Cerebellar cortex (tissue), 1 donor: ENCODE results near the gene BHLHE23.

Experiments
- DNase-seq: peaks from one replicate; pipeline ENCODE4 v3.0.0-alpha.2; 2015; ENCODE audit warnings: low spot score

BHLHE23 gene

DNA sequence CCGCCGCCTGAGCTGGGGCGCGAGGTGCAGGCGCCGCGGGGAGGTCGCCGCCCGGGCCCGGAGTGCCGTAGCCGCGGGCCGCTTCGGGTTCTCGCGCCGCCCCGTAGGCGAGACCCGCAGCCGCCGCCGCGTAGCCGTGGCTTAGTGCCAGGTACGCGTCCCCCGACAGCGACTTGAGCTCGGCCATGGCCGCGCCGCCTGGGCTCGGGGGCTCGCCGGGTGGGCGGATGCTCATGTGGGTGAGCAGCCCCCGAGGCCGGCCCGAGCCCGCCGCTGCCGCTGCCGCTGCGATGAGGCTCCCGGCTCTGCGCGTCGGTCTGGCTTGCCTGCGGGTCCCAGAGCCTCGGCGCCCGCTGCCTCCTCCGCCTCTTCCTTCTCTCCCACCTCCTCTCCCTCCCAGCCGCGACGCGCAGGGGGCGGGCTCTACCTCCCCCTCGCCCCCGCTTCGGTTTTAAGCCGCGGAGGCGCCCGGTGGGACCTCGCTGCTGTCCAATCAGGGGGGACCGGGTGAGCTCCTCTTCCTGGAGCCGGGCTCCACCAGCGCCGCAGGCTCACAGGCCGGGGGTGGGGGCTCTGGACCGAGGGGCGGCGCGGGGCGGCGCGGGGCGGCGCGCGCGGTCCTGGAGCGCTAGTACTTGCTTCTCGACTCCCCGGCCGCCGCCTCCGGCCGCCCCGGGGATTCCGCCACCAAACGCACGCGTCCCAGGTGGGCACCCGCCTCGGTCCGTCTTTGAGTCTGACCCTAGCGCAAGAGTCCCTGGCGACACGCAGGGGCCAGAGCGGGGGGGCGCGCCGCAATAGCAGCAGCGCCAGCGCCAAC, at the start of gene BHLHE23:
TSS of gene BHLHE23 (minus strand) at position 425 of the 820 bp plus-strand sequence. CDS start at position 235, 190 bp downstream.
- DNase-seq, result no peak

DNA sequence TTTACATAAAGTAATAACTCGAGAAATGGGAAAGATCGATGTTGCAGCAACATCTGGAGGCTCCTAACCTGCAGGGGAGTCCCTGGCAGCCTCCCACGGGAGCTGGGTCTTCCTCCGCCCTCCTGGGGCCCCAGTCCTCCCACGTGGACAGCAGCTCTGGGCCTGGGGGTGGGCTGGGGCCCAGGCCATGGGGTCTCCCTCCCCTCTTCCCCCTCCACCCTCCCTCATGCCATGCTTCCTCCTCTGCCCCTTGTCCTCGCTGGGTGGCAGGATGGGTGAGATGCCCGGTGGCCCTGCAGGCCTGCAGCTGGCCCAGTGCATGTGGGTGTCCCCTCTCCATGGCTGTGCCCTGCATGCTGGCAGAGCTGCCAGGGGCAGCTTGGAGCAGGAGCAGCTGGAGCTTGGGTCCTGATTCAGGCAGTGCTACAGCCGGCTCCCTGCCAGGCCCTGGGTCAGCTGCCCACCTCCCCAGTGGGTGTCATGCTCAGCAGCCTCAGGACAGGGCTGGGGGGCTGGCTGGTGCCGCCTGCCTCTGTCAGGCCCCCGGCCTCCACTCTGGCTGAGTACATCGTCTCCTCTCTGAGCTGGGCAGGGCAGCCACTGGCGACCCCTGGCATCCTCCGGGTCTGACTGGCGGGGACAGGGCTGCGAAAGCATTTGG, 48.9 kb upstream of the BHLHE23 start:
- DNase-seq, result no peak

DNA sequence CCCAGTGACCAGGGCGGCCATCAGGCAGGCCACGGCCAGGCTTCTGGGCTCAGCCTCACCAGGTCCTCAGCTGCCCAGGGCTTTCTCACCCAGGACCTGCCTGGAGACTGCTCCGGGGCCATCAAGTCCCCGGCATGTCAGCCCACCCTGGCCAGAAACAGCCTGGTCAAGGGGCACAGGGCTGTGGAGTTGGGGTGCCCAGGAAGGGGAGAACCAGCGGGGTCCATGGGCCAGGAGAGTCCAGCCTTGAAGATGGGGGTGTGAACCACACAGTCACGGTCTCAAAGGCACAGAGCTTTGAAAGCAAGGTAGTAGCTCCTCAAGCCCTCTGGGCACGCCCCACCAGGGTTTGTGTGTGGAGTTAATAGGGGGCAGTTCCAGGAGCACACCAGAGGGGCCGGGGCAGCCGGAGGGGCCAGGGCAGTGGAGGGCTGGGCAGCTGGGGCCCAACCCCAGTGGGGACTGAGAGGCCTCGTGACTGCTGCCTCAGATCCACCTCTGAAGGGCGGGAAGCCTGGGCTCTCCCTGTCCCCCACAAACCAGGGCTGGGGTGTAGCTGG, 48.0 kb upstream of the BHLHE23 start:
- no peak for DNase-seq

DNA sequence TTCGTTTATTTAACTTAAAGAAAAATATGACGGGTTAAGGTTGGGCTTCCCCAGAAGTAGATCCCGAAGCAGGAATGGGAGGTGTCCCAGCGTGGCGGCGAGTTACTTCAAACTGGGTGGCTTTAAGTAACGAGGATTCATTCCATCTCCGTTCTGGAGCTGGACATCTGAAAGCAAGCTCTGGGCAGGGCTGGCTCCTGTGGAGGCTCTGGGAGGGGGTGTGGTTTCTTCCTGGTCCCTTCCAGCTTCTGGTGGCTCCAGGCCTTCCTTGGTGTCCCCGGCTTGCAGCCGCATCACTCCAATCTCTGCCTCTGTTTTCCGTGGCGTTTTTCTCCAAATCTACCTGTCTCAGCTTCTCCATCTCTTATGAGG, 47.3 kb upstream of the BHLHE23 start:
- DNase-seq, result no peak

DNA sequence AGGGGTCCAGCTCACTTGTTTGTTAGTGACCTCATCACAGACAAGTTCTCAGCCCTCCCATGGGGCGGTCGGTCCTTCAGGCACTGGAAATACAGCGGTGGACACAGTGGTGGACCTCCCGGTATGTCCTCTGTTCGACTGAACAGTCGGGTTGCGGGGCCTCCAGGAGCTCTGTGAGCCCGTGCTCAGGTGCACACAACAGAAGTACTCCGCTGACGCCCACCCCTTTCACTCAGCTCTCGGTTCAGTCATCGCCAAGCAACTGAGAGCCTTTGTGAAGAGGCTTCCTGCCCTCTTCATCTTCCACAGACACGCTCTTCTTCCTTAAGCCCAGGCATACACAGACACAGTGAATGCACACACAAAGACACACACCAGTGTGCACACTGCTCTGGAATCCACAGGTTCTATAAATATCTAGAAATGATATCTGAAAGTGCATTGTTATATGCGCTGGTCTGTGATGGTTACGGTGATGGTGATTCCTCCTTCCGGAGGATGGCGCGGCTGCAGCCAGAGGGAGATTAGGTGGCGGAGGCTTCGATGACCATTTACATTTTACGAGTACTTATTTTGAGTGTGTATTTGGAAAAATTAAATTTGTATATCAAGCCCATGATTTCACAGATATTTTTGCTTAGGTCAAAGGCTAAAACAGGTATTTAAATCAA, 46.8 kb upstream of the BHLHE23 start:
- no peak for DNase-seq

DNA sequence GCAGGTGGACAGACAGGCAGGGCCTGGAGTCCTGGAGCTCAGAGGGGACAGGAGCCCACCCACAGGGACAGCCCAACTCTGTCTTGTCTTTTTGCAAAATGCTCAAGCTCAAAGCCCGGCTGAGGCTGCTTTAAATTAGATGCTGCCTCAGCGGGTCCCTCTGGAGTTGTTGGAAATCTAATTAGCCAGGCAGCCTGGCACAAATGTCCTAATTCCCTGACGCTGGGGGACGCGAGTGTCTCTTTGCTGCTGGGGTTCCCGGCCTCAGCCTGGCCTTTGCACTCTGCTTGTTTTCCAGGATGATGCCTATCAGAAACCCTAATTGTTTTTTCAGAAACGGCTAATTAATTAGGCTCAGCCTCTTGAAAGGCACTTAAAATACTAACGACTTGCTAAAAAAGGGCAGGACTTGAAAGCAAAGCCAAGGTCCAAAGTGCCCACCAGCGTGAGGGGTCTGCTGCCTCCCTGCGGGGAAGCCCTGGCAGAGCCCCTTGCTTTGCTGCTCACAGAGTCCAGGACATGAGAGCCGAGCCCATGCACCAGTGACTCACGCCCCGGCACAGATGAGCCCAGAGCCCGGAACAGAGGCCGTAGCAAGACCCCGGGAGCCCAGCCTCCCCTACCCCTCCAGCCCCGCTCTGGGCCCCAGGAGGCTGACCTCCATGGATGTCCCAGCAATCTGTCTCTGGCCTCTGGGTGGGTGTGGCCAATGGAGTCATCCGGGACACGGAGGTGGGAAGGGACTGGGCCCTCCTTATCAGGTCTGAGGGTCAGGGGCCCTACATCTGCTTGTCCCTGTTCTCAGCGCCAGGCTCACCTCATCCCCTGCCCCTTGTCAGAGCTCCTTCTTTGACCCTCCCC, 46.0 kb upstream of the BHLHE23 start:
- no peak for DNase-seq

DNA sequence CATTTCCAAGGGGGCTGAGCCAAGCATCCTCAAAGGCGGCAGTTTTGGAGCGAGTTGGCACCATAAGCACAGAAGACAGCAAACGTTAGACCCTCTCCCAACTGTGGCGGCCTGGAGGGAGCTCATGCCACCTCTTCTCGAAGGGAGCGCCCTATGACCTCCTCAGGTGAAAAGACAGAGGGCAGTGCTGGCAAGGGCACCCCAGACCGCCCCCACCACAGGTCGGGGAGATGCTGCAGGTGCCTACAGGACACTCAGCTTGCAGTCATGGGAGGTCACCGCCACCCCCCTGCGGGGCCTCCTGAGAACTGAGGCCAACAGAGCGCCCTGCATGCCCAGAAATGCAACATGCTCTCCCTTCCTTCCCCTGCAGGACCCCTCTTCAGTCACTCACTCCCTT, 45.1 kb upstream of the BHLHE23 start:
- no peak for DNase-seq

DNA sequence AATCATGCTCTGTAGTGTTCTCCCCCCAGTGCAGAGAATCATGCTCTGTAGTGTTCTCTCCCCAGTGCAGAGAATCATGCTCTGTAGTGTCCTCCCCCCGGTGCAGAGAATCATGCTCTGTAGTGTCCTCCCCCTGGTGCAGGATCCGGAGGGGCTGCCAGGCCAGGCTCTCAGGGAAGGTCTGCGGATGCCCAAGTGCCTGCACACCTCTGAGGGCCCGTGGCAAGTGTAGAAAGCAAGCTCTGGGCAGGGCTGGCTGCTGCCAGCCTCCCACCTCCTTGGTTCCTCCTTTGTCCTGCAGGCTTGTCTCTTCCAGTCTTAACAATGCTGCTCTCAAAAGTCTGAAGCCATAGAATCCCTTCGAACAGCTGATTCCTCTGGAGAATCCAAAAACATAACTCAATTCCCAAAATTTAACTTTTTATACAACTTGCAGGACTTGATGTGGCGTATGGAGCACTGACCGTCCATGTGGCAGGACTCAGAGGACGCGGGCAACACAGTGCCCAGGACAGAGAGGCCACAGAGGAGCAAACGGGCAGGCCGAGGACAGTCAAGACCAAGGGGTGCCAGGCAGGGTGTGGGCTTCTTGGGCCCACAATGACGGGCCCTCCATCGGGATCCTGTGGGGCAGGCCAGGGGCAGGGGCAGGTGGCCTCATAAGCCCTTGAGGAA, 44.6 kb upstream of the BHLHE23 start:
- no peak for DNase-seq

DNA sequence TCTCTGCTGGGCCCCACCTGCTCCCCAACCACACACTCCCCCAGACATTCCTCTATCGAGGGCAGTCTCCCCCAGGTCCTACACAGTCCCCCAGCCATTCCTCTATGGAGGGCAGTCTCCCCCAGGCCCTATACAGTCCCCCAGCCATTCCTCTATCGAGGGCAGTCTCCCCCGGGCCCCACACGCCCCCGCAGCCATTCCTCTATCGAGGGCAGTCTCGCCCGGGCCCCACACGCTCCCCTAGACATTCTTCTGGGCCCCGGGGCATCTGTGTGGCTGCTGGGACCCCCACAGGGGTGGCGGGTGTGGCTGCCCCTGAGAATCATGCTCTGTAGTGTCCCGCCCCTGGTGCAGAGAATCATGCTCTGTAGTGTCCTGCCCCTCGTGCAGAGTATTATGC, 43.6 kb upstream of the BHLHE23 start:
- no peak for DNase-seq

DNA sequence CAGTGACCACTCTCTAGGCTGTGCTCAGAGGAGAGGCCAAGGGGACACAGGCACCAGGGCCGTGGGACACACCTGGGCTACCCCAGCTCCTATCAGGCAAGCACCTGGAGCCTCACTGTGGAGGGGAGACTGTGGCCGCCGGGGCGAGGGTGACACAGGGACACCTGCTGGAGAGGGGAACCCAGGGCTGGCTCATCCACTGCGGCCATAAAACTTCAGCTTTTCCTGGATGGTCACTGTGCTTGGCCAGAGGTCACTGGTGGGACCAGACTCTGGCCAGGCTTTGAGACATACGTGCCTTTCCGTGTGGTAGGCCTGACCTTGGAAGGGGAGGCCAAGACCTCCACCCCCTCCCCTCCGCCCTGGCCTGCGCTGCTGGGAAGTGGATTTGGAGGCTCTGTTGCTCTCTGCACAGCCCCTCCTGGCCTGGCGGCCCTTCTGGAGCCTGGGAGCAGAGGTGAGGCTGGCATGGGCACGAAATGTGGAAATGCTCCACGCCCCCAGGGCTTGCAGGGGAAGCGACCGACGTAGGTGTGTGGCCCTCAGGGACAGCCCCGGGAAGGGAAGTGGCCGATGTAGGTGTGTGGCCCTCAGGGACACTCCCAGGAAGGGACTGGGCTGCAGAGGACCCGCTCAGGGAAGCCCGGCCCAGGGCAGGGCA, 42.9 kb upstream of the BHLHE23 start:
- no peak for DNase-seq

DNA sequence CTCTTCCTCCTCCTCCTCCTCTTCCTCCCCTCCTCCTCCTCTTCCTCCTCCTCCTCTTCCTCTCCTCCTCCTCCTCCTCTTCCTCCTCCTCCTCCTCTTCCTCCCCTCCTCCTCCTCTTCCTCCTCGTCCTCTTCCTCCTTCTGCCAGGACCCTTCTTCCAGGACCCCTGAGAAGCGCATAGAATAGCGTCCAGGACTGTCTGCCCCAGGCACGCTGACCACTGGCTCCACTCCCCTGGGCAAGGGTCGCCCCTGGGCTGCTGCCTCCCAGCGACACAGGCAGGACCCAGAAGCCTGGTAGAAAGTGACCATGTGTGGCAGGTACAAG, 42.4 kb upstream of the BHLHE23 start:
- DNase-seq, result no peak

DNA sequence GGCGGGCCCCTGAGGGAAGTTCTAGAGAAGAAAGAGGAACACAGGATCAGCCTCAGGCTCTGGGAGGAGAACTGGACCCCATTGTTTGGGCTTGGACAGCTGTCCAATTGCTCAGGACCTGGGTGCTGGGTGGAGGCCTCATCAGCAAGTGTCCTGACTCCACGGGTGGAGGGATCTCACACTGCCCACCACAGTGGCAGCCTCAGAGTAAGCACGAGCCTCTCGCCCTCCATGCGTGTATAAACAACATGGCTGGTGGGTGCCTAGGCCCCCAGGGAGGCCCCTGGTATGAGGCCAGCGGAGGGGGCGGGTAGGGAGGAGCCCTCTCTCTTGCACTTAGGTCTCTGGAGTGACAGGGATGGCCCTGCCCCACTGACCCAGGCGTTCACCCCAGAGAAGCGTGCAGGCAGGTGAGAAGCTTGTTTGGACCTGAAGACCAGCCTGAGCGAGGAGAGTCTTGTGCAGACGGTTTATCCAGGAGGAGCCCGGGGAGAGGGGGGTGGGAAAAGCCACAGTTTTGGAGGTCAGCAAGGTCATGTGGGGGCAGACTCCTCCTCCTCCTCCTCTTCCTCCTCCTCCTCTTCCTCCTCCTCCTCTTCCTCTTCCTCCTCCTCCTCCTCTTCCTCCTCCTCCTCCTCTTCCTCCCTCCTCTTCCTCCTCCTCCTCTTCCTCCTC, 41.9 kb upstream of the BHLHE23 start:
- DNase-seq, result no peak

DNA sequence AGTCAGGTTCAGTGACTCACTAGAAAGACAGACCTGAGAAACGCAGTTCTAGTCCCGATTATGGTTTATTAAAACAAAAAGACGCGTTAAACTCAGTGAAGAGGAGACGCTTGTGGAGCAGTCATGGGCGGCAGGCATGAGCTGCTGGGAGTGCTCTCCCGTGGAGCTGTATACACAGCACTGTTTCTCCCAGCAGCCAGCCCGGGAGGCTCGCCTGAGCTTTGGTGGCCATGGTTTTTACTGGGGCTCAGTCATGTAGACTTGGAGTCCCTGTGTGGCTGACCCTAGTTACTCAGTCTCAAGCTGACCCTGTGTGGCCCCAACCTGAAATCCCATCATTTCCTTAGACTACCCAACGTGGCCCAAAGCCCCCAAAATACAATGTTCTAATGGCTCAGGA, 41.2 kb upstream of the BHLHE23 start:
- no peak for DNase-seq

DNA sequence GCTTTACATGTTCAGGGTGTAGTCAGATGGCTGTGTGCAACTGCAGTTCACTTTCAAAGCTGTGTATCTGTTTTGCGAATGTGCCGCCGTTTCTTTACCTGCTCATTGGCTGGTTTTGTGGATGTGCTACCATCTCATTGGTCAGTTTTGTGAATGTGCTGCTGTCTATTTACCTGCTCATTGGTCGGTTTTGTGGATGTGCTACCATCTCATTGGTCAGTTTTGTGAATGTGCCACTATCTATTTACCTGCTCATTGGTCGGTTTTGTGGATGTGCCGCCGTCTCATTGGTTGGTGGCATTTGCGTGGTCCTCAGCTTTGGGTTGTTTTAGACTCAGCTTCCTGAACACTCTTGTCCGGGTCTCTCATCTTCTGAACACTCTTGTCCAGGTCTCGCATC, 40.5 kb upstream of the BHLHE23 start:
- no peak for DNase-seq

DNA sequence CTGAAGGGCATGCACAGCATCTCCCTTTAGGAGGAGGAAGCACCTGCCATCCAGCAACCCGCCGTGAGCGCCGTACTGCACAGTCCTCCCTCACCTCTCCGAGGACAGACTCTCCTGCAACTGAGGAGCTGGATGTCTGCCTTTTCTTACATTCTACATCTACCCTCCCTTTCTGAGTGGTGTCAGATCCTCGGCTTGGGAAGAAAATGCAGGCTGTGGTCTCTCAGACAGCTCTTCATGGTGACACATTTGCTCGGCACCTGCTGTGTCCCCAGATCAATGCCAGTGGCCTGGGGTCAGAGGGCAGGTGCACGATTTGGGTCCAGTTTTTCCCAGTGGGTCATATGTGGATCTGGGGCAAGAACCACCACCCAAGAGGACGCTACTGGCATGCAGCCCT, 40.1 kb upstream of the BHLHE23 start:
- DNase-seq, result no peak

DNA sequence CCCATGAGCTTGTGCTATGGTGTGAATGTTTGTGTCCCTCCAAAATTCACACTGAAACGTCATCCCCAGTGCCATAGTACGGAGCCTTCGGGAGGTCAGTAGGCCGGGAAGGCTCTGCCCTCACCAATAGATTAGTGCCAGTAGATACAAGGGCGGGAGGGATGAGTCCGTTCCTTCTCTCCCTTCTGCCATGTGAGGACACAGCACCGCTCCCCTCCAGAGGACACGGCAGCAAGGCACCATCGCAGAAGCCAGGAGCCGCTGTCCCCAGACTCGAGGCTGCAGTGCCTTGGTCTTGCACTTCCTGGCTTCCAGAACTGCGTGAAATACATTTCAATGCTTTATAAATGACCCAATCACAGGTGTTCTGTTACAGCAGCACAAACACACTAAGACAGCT, 39.2 kb upstream of the BHLHE23 start:
- DNase-seq, result no peak

DNA sequence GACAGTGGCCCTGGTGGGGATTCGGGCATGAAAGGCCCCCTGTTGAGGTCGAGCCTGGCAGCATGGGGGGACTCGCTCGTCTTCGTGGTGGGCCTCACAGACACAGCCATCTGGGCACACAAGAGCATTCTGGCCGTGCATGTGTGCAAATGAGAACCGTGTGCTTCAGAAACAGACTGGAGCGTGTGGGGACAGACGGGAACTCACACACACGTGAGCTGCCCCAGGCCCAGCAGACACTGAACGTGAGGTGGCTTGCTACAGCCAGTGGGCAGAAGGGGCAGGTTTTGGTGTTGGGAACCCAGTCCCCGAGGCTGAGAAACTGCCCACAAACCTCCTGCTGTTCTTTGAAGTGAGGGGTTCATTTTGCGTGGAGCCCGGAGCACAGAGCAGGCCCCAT, 38.6 kb upstream of the BHLHE23 start:
- DNase-seq, result no peak

DNA sequence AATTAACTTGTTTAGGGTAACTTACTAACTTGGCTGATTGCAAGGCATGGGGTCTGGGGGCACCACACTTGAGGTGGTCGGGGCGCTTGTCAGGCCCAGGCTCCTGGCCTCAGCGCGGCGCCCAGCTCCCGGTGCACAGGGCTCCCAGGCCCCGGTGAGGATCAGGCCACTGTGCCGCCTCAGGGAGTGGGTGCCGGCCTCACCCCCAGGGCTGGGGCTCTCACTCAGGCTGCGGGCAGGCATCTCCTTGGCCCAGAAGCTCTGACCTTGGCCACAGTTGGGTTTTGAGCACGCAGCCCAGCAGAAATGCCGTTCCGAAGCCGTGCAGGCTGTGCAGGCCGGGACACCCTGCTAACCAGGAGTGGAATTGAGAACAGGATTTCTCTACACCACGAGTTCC, 37.8 kb upstream of the BHLHE23 start:
- DNase-seq, result no peak

DNA sequence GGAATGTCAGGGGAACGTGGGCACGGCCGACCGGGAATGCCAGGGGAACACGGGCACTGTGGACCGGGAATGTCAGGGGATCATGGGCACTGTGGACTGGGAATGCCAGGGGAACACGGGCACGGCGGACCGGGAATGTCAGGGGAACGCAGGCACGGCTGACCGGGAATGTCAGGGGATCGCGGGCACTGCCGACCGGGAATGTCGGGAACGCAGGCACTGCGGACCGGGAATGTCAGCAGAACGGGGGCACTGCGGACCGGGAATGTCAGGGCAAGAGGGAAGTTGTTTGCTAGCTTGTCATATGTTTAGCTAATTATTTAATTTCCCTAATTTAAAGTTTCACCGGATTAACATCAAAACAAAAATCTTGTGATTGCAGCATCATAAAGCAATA, 37.4 kb upstream of the BHLHE23 start:
- DNase-seq, result no peak
